NCI-H446 (cell line): ENCODE data around the gene UGT1A5.

Experiments
- DNase-seq, 2 experiments: peaks; one replicate each; lab custom pipeline; 2025; lab: John Stamatoyannopoulos, UW

Gene UGT1A5

DNA sequence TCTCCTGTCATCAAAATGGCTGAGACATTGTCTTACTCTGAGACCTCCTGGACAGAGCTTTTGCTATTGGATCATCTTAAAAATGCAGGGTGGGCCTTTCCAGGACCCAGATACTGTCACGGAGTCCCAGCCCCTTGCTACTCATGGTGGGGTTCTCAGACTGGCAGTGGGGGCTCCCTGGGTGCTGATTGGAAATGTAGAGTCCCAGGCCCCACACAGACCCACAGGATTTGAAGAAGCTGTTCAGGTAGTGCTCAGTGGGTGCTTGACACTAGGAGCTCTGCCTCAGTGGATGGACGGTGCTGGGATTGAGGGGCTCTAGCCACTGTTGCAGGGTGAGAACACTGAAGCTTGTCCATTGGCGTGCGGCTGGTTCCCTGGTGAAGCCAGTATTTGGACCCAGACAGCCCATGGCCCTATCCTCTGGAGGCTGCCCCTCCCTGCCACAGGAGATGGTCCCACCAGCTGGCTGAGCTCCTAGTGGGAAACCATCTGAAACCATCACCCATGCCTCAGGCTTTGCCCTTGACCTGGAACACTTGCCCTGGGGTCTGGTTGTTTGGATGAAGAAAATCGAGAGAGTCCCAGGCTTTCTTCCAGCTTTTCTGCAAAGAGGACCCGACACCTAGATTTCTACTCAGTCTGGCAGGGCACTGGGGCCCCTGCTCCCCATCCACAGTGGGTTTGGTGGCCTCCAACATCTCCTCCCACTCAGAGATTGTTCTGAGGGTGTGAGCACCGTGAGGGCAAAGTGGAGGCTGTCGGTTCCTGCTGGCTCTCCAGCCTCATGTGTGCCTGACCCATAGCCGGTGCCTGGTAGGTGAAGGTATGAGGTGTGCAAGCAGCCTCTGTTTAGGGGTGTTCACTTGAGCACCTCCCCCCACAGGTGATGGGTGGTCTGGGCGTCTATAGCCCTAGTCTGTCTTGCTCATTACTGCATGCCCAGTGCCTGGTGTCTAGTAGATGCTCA lies 95.5 kb downstream of the UGT1A5 start:
- DNase-seq, result no peak

DNA sequence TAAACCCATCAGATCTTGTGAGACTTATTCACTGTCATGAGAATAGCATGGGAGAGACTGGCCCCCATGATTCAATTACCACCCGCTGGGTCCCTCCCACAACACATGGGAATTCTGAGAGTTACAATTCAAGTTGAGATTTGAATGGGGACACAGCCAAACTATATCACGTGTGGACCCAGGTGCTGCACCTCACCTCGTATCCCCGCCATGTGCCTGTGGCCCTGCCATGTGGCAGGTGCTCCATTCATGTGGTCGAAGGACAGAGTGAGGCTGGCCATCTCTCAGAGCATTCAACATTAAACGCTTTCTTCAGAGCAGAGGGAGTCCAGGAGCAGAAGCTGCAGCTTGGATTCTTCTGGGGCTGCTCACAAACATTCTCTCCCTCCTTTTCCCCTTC lies 97.7 kb downstream of the UGT1A5 start:
- no peak for DNase-seq

GRCh38 chr2:233811087-233811486 lies 98.4 kb downstream of the UGT1A5 start:
- DNase-seq, result no peak

- no peak for DNase-seq
Observed at GRCh38 chr2:233811732-233812131, 99.0 kb downstream of the UGT1A5 start.

DNA sequence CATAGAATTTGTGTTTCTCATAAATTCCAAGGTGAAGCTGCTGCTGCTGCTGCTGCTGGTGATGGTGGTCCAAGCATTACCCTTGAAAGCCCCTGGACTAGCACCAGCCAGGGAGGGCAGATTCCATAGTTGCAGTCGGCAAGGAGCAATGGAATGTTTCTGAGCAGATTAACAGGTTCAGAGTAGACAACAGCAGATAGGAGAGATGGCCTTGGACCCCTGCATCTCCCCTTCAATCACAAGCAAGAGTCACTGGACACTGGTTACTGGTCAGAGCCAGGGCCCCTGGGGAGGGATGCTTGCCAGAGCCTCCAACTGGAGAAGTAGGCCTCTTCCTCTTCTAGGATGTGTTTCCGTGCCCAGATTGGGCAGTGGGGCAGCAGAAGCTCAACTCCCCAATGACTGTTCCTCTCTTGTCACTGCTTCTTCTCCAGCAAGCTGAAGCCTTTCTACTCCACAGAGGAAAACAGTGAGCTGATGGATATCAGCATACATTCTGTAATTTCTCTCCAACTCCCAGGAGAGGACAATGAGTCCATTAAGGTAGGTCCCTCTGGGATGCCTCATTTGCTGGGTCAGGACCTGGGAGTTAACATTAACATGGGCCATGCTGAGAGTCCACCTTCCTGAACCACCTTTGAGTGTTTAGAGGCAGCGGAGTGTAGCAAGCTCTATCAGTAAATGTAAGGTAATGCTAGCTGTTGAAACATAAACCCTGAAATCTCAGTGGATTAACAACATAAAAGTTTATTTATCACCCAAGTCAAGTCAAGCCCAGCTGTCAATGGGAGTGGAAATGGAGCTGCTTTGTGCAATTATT lies 100.7 kb downstream of the UGT1A5 start:
- no peak for DNase-seq

DNA sequence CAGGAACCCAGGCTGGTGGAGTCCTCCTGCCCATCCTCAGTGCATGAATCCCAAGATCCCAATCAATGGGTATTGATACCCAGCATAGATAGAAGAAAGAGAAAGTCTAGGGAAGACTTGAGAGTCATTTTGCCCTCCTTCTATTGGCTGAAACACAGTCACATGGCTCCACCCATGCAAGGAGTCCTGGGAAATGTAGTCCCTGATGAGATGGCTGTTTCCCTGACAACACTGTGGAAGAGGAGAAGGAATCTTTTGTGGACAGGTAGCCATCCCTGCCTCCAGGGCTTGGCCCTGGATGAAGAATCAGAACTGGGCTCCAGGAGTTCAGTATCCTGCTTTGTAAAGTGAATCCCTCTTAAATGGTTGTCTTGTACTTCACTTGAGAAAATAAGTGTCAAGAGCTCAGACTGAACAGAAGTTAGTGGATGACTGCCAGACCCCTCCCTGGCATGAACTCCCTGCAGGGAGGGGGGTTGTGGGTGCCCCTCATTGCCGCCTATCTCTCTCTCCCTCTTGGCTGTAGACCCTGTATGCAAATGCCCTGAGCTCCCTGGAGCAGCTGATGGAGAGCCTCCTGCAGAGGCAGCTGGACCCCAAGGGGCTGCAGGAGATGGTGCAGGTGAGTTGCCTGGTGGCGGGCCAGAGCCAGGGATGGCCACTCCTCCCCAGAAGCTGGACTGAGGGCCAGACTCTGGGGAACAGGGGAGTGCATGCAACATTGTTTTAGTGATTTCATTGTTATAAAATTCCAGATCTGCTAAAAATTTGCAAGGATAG lies 101.5 kb downstream of the UGT1A5 start:
- DNase-seq, result no peak

DNA sequence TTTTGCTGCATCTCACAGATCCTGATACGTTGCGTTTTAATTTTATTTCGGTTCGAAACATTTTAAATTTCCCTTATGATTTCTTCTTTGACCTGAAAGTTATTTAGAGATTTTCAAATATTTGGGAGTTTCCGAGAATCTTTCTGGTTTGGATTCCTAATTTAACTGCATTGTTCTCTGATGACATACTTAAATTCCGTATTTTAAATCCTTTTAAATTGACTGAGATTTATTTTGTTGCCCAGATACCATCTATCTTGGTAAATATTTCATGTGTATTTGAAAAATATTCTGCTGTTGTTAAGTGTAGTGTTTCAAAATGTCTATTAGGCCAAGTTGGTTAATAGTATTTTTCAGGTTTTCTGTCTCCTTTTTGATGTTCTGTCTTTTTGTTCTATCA lies 103.2 kb downstream of the UGT1A5 start:
- no peak for DNase-seq

GRCh38 chr2:233816334-233816733 lies 103.6 kb downstream of the UGT1A5 start:
- no peak for DNase-seq

- DNase-seq, result no peak
Observed at GRCh38 chr2:233816771-233817170, 104.1 kb downstream of the UGT1A5 start.

DNA sequence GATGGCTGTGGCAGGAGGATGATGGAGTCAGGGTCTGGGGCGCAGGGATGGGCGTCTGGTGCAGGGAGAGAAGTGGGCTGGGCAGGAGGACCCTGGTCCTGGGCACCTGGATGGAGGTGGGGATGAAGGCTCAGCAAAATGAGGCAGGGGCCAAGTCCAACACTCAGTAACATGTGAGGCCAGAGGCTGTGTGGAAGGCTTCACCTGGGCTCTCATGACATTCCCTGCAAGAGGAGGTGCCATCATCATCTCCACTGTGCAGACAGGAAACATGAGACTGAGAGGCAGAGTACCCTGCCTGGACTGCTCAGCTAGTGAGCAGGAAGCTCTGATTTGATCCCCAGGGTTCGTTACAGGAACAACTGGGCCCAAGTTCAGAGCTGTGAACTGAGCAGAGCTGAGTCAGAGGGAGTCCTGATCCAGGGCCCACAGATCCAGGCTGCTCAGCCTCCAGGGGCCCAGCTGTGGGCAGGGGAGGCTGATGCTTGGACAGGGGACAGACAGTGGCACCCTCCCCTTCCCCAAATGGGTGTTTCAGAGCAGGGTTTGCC lies 104.7 kb downstream of the UGT1A5 start:
- no peak for DNase-seq

GRCh38 chr2:233817995-233818638 lies 105.4 kb downstream of the UGT1A5 start:
- no peak for DNase-seq

DNA sequence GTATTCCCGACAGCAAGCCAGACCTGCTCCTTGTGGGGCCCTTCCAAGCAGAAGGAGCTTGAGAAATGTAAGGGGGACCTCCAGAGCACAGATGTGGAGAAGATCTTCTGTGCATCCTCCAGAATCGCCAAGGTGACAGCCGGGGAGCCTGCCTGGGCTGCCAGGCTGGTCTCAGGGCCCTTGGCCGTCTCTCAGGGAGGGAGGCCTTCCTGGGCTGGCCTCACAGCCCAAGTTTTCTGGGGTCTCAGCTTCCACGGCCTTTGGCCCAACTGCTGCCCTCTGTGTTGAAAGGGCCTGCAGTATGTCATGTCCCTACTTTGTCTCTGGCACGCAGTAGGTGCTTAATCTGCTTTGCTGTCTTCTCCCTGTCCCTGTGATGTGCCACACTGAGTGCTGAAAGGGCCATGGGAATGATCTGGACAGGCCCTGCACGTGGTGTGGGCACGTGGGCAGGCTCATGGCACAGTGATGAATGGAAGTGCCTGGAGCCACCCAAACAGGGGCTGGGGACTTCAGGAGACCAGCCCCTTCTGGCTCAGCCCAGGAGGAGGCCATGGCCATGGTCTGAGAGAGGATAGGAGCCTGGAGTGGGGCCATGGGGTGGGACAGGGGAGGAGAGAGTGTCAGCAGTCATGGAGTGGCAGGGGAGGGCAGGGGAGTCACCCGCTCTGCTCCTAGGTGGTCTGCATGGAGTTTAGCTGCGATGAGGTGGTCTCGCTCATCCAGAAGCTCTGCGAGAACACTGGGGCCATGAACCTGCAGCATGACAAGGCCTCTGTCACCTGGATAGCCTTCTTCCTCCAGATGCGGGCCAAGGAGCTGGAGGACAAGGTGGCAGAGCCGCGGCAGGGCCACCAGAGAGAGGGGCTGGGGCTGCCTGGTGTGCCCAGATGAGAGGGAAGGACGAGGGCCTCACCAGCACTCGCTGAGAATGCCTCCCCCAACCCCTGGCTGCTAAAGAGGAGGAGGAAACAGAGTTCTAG lies 106.2 kb downstream of the UGT1A5 start:
- no peak for DNase-seq

DNA sequence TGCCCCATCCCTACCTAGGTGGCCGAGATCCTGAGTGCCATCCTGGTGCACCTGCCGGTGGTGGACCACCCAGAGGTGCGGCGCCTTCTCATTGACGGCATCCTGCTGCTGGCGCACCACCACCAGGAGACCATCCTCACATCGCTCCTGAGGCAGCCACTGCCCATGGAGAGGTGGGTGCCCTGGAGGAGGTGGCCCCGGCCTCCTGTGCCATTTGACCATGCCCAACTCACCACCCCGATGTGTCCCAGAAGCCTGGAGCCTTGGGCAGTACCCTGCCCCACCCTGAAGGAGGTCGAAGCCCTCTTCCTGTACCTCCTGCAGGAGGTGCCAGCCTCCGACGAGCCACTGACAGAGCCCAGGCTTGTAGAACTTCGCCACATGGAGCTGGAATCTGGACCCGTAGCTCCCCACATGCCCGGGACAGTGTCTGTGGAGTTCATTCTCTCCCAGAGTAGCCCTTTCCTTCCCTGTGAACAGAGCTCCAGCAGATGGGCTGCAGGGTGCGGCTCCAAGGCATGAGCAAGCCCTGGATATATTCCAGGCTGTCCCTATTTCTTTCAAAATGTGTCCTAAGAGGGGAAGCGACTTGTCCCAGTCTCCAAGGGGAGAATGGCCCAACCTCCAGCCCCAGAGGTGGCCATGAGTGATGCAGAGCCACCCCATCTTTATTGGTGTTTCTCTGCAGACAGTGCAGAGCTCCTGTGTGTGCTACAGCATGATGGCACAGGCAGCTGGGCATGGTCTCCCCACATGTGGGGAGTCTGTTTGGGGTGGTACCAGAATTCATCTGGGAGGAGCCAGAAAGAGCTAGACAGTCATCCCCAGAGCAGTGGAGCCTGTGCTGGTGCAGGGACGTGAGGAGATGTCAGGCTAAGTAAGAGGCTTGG lies 107.4 kb downstream of the UGT1A5 start:
- no peak for DNase-seq

GRCh38 chr2:233820774-233821105 lies 108.0 kb downstream of the UGT1A5 start:
- no peak for DNase-seq

DNA sequence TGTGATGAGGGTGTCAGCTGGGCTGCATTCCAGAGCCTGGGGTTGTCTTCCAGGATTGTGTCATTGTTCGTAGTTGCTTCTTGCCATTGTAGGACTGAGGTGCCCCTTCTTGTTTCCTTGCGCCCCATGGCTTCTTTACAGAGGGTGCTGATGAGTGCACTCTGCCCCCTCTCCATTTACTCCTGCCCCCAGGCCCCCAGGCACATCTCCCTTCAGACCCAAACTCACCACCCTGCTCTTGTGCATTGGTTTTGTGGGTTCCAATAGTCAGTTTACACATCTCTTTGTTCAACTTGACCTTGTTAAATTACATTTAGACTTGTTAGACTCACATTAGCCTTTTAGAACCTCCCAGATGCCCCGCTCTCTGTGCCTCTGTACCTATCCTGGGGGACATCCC lies 108.5 kb downstream of the UGT1A5 start:
- DNase-seq, result no peak

DNA sequence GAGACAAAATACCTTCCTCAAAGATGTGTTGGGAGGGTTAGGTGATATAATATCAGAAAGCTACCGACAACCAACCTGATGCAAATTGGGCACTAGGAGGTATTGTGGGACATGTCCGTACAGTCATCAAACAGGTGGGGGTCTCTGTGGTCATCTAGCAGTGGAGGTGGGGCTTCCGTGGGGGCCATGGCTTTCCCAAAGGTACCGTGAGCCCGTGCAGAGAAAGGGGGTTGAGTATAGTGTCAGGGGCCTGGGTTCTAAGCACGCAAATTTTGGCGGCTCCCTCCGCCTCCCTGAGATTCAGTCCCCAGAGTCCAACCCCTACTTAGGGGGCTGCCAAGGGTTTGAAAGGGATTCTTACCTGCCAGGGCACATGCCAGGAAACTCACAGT lies 109.0 kb downstream of the UGT1A5 start:
- DNase-seq, result no peak

- DNase-seq, result no peak
Observed at GRCh38 chr2:233822101-233822771, 109.5 kb downstream of the UGT1A5 start.
